HEK293T (cell line): ENCODE measurements around the gene GTSE1.

Experiments used
- BHLHE40 ChIP-seq: fragments of 450-650 bp; IDR thresholded peaks from 2 replicates; pipeline ENCODE4 v1.6.1; 2016; ENCODE audit warnings: mild to moderate bottlenecking, moderate library complexity, borderline replicate concordance
- ELF4 ChIP-seq: fragments of 450-650 bp; IDR thresholded peaks from 2 replicates; pipeline ENCODE4 v1.6.1; 2017; ENCODE audit warnings: antibody characterized with exemption
- FOXM1 ChIP-seq: fragments of 450-650 bp; IDR thresholded peaks from 2 replicates; pipeline ENCODE4 v1.6.1; 2017; ENCODE audit warnings: mild to moderate bottlenecking, borderline replicate concordance
- SP1 ChIP-seq: fragments of 450-650 bp; IDR thresholded peaks from 2 replicates; pipeline ENCODE4 v1.6.1; 2017

- TF ChIP-seq ELF4 (no peak), SP1 (no peak), FOXM1 (no peak), BHLHE40 (no peak)
Measured at GRCh38 chr22:46360891-46361290, 64.2 kb downstream of the GTSE1 start.
